Progenitor cell of endocrine pancreas (in vitro differentiated cells): Measurements from ENCODE around the gene ATP8B1. TPM values are rescaled to one million over a fixed set of nuclear protein-coding genes. Genes with fewer than 3 reads are reported as not detected.

Experiments
- DNase-seq: peaks from one replicate; pipeline ENCODE4 v3.0.0; 2021; ENCODE audit warnings: low spot score; ENCODE audit not compliant: unreplicated experiment
- H3K27ac Mint-ChIP-seq: 2 replicates; pipeline ENCODE4 v1.8.0; 2021; ENCODE audit warnings: mild to moderate bottlenecking, moderate library complexity, mixed read lengths
- H3K27me3 Mint-ChIP-seq: 2 replicates; pipeline ENCODE4 v1.8.0; 2021; ENCODE audit warnings: mixed read lengths
- H3K36me3 Mint-ChIP-seq: 2 replicates; pipeline ENCODE4 v1.8.0; 2022; ENCODE audit warnings: mixed read lengths; ENCODE audit not compliant: insufficient read depth
- H3K4me1 Mint-ChIP-seq: 2 replicates; pipeline ENCODE4 v1.8.0; 2021; ENCODE audit warnings: low read depth, mixed read lengths
- H3K4me3 Mint-ChIP-seq: 2 replicates; pipeline ENCODE4 v1.8.0; 2021; ENCODE audit warnings: low read depth, mild to moderate bottlenecking, moderate library complexity, mixed read lengths
- H3K9me3 Mint-ChIP-seq: 2 replicates; pipeline ENCODE4 v1.8.0; 2021; ENCODE audit warnings: low read depth, mixed read lengths
- total RNA-seq: library from RNA; stranded (reverse); gene quantifications from 2 replicates; pipeline ENCODE4 v1.2.1, GENCODE V29; 2021
- TF ChIP-seq, protein P1 (sequence below): fragments of 200-600 bp; sonication (generic); IDR thresholded peaks from one replicate; pipeline ENCODE4 v1.5.0; 2021; ENCODE audit warnings: antibody characterized with exemption, mild to moderate bottlenecking; ENCODE audit not compliant: unreplicated experiment

ATP8B1 gene
- total RNA-seq, 1 donor from 2014 or later, result 21.9 TPM

- Mint-ChIP-seq H3K9me3 (no peaks in the 10 kb centered on the region), H3K4me3 (peak overlapping the region; percentile 92), H3K27me3 (no peaks in the 10 kb centered on the region), H3K4me1 (peaks cover 10% of the 10 kb centered on the region), H3K27ac (no peak overlapping the region), H3K36me3 (peaks cover 15% of the 10 kb centered on the region)
- TF ChIP-seq, protein P1, sequence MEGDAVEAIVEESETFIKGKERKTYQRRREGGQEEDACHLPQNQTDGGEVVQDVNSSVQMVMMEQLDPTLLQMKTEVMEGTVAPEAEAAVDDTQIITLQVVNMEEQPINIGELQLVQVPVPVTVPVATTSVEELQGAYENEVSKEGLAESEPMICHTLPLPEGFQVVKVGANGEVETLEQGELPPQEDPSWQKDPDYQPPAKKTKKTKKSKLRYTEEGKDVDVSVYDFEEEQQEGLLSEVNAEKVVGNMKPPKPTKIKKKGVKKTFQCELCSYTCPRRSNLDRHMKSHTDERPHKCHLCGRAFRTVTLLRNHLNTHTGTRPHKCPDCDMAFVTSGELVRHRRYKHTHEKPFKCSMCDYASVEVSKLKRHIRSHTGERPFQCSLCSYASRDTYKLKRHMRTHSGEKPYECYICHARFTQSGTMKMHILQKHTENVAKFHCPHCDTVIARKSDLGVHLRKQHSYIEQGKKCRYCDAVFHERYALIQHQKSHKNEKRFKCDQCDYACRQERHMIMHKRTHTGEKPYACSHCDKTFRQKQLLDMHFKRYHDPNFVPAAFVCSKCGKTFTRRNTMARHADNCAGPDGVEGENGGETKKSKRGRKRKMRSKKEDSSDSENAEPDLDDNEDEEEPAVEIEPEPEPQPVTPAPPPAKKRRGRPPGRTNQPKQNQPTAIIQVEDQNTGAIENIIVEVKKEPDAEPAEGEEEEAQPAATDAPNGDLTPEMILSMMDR, result no peak
- no peak for DNase-seq
Observed at GRCh38 chr18:57619876-57620275, 183.2 kb downstream of the ATP8B1 start.

GRCh38 chr18:57618910-57619309 lies 184.2 kb downstream of the ATP8B1 start:
- peaks cover 16% of the 10 kb centered on the region for H3K36me3 Mint-ChIP-seq
- TF ChIP-seq, protein P1, result no peak

DNA sequence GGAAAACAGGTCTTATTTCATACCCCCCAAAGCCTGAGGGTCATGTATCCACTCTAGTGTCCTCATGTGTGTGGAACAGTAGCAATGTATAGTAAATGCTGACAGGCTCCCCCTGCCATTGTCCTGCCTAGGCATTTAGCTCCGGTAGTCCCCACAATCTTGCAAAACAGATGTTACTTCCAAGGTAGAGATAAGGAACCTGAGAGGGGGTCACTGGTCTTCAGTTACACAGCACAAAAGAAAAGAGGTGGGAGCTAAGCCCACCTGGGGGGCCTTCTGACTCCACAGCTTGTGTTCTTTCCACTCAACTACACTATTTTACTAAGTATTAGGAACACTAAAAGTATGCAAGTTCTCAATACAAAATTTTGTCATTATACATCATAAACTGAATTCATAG lies 199.2 kb downstream of the ATP8B1 start:
- Mint-ChIP-seq H3K27ac (no peak overlapping the region), H3K27me3 (no peaks in the 10 kb centered on the region), H3K4me1 (peaks cover 5% of the 10 kb centered on the region), H3K4me3 (no peak overlapping the region), H3K9me3 (no peaks in the 10 kb centered on the region), H3K36me3 (peaks cover 26% of the 10 kb centered on the region)
- TF ChIP-seq, protein P1, result no peak
- DNase-seq, result no peak

More at GRCh38 chr18:57618910-57619309, 184.2 kb downstream of the ATP8B1 start:
- Mint-ChIP-seq H3K27me3 (no peaks in the 10 kb centered on the region), H3K27ac (no peak overlapping the region), H3K4me3 (no peak overlapping the region), H3K4me1 (peaks cover 10% of the 10 kb centered on the region), H3K9me3 (no peaks in the 10 kb centered on the region)
- no peak for DNase-seq

Other genes starting within 250 kb of the ATP8B1 start
- gene FECH, start 216.6 kb downstream of the ATP8B1 start, total RNA-seq, result 25.8 and 27.1 TPM in 2 replicates
- 90.7 and 99.9 TPM in 2 replicates for gene NARS1, start 181.5 kb downstream of the ATP8B1 start, total RNA-seq
- gene NEDD4L, start 240.9 kb upstream of the ATP8B1 start, total RNA-seq, result 152 and 162 TPM in 2 replicates